Measurements from ENCODE around the gene SHOX. TPM values are rescaled to one million over a fixed set of nuclear protein-coding genes. Genes with fewer than 3 reads are reported as not detected.

SHOX gene
- polyA plus RNA-seq, 1 of the 3 experiments (the other 2 are of a cell fraction) = not detected

- Histone ChIP-seq H3K4me2 (no peak overlapping the region), H3F3A (replicated peaks; ENCODE audit: insufficient read depth) (no peaks in the 10 kb centered on the region), H3K36me3 (replicated peaks in 1 of 2; ENCODE audit: control insufficient read depth in 1 of 2, insufficient read depth in 2 of 2, low read length in 1 of 2) (no peaks in the 10 kb centered on the region), H3K27ac (ENCODE audit: low read depth in 2 of 2, low read length in 1 of 2) (no peak overlapping the region), H3K9me3 (no peaks in the 10 kb centered on the region), H3K4me3 (ENCODE audit: low read depth in 2 of 2, low read length in 1 of 2) (no peak overlapping the region), H3K4me1 (ENCODE audit: control insufficient read depth in 1 of 2, insufficient read depth in 2 of 2, low read depth in 1 of 2, low read length in 1 of 2) (no peaks in the 10 kb centered on the region), H2AFZ (ENCODE audit: low read depth) (no peak overlapping the region), H4K20me1 (ENCODE audit: insufficient read depth) (no peaks in the 10 kb centered on the region), H3K9ac (no peak overlapping the region), H3K27me3 (ENCODE audit: insufficient read depth) (no peaks in the 10 kb centered on the region), H3K79me2 (ENCODE audit: insufficient read depth) (no peaks in the 10 kb centered on the region), H3K9me2 (no peaks in the 10 kb centered on the region)
- WGBS (ENCODE audit: low lambda C conversion rate) = 0% methylated on average over 1 of the region's 5 CpGs
- no peak for DNase-seq
- ChIA-PET CTCF (no interaction called here), POLR2A (no interaction called here)
- no peak for TF ChIP-seq FOXJ3 (CRISPR knock-in tag; IDR thresholded peaks at IDR 0.05)
- TF ChIP-seq GATA2 (CRISPR knock-in tag; IDR thresholded peaks at IDR 0.05) = no peak
- TF ChIP-seq, protein P1, sequence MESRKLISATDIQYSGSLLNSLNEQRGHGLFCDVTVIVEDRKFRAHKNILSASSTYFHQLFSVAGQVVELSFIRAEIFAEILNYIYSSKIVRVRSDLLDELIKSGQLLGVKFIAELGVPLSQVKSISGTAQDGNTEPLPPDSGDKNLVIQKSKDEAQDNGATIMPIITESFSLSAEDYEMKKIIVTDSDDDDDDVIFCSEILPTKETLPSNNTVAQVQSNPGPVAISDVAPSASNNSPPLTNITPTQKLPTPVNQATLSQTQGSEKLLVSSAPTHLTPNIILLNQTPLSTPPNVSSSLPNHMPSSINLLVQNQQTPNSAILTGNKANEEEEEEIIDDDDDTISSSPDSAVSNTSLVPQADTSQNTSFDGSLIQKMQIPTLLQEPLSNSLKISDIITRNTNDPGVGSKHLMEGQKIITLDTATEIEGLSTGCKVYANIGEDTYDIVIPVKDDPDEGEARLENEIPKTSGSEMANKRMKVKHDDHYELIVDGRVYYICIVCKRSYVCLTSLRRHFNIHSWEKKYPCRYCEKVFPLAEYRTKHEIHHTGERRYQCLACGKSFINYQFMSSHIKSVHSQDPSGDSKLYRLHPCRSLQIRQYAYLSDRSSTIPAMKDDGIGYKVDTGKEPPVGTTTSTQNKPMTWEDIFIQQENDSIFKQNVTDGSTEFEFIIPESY (IDR thresholded peaks at IDR 0.05; ENCODE audit: borderline replicate concordance, low read depth) = no peak
- no peak for TF ChIP-seq YY1 (IDR thresholded peaks at IDR 0.05; ENCODE audit: low read depth)
- no peak for TF ChIP-seq JUND (IDR thresholded peaks at IDR 0.05)
- no peak for TF ChIP-seq NRF1 (IDR thresholded peaks at IDR 0.05; ENCODE audit: low read depth, low read length)
- no peak for TF ChIP-seq ELF1 (IDR thresholded peaks at IDR 0.05)
- TF ChIP-seq RCOR1 (IDR thresholded peaks at IDR 0.05; ENCODE audit: low read length) = no peak
- TF ChIP-seq MEF2A (IDR thresholded peaks at IDR 0.05; ENCODE audit: borderline replicate concordance, low read depth) = no peak
- TF ChIP-seq SMC3 (IDR thresholded peaks at IDR 0.05; ENCODE audit: low read depth, low read length) = no peak
- TF ChIP-seq FOSL2 (IDR thresholded peaks at IDR 0.05; ENCODE audit: borderline replicate concordance, low read depth) = no peak
- no peak for TF ChIP-seq REST (IDR thresholded peaks at IDR 0.05; ENCODE audit: low read depth, low read length)
- TF ChIP-seq, protein P2, sequence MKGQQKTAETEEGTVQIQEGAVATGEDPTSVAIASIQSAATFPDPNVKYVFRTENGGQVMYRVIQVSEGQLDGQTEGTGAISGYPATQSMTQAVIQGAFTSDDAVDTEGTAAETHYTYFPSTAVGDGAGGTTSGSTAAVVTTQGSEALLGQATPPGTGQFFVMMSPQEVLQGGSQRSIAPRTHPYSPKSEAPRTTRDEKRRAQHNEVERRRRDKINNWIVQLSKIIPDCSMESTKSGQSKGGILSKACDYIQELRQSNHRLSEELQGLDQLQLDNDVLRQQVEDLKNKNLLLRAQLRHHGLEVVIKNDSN (IDR thresholded peaks at IDR 0.05; ENCODE audit: borderline replicate concordance, low read depth) = no peak
- TF ChIP-seq, protein P3, sequence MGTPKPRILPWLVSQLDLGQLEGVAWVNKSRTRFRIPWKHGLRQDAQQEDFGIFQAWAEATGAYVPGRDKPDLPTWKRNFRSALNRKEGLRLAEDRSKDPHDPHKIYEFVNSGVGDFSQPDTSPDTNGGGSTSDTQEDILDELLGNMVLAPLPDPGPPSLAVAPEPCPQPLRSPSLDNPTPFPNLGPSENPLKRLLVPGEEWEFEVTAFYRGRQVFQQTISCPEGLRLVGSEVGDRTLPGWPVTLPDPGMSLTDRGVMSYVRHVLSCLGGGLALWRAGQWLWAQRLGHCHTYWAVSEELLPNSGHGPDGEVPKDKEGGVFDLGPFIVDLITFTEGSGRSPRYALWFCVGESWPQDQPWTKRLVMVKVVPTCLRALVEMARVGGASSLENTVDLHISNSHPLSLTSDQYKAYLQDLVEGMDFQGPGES (IDR thresholded peaks at IDR 0.05; ENCODE audit: low read depth, low read length) = no peak
- TF ChIP-seq GABPA (IDR thresholded peaks at IDR 0.05; ENCODE audit: low read depth) = no peak
- no peak for TF ChIP-seq SIN3A (IDR thresholded peaks at IDR 0.05; ENCODE audit: borderline replicate concordance, low read depth, low read length)
These were observed 71.1 kb downstream of the SHOX start for GRCh38 chrX:701673-702072.

All from SK-N-SH (cell line).